Endothelial cell of umbilical vein (primary cell): Measurements from ENCODE around the gene METTL13.

ENCODE experiments used
- CTCF ChIP-seq, 2 donors: IDR thresholded peaks; 1 replicate in 1 of 2; 2 replicates in 1 of 2; pipeline ENCODE4 v1.5.1; 2011; ENCODE audit warnings: low read length in 2 of 2, mild to moderate bottlenecking in 2 of 2, moderate library complexity in 2 of 2, control low read depth in 1 of 2, inconsistent platforms in 1 of 2, low read depth in 1 of 2; ENCODE audit not compliant: insufficient read depth in 1 of 2; ENCODE audit errors: extremely low read depth in 1 of 2
- EZH2 ChIP-seq: IDR thresholded peaks from 2 replicates; pipeline ENCODE4 v1.6.1; 2012; ENCODE audit warnings: borderline replicate concordance, low read depth, mild to moderate bottlenecking, moderate library complexity, low read length, inconsistent platforms; ENCODE audit not compliant: severe bottlenecking
- FOS ChIP-seq: IDR thresholded peaks from 2 replicates; pipeline ENCODE4 v1.6.1; 2011; ENCODE audit warnings: mild to moderate bottlenecking, low read length, moderate library complexity, borderline replicate concordance; ENCODE audit not compliant: insufficient read depth
- GATA2 ChIP-seq: IDR thresholded peaks from 2 replicates; pipeline ENCODE4 v1.7.0; 2011; ENCODE audit warnings: low read depth, mild to moderate bottlenecking, moderate library complexity, mixed read lengths, low read length; ENCODE audit not compliant: insufficient read length, insufficient read depth
- JUN ChIP-seq: IDR thresholded peaks from 2 replicates; pipeline ENCODE4 v1.6.1; 2011; ENCODE audit warnings: borderline replicate concordance, low read depth; ENCODE audit not compliant: insufficient read length, insufficient read depth
- MAX ChIP-seq: IDR thresholded peaks from 2 replicates; pipeline ENCODE4 v1.6.1; 2011; ENCODE audit not compliant: insufficient read depth, insufficient read length
- MYC ChIP-seq: IDR thresholded peaks from one replicate; pipeline ENCODE4 v1.6.1; 2011; ENCODE audit warnings: mild to moderate bottlenecking, low read depth, low read length
- POLR2A ChIP-seq: IDR thresholded peaks from 2 replicates; pipeline ENCODE4 v1.6.1; 2012; ENCODE audit warnings: low read depth, mild to moderate bottlenecking, control low read depth, low read length
- POLR2AphosphoS5 ChIP-seq: IDR thresholded peaks from 2 replicates; pipeline ENCODE4 v1.6.1; 2012; ENCODE audit warnings: low read depth, mild to moderate bottlenecking, control low read depth, low read length, moderate library complexity; ENCODE audit not compliant: insufficient read depth

- no peak for TF ChIP-seq POLR2A
- no peak for TF ChIP-seq EZH2
- no peak for TF ChIP-seq CTCF (IDR thresholded peaks at IDR 0.05; ENCODE audit: extremely low read depth in 1 of 2, insufficient read depth in 1 of 2, low read depth in 1 of 2, low read length in 2 of 2)
- TF ChIP-seq JUN: no peak
- TF ChIP-seq MAX: no peak
- no peak for TF ChIP-seq POLR2AphosphoS5
- TF ChIP-seq GATA2: no peak
- TF ChIP-seq MYC: no peak
- TF ChIP-seq FOS: no peak
Observed at GRCh38 chr1:171786534-171786933, 5.1 kb downstream of the METTL13 start.
